HEK293 (cell line): ENCODE results near the gene LIPJ.

Experiments used
- ZFP37 ChIP-seq: fragments of 450-650 bp; formaldehyde crosslinking; IDR thresholded peaks from 2 replicates; pipeline ENCODE4 v1.5.1; 2016; ENCODE audit warnings: missing biosample characterization, missing genetic modification characterization
- ZNF10 ChIP-seq: fragments of 450-650 bp; formaldehyde crosslinking; IDR thresholded peaks from 2 replicates; pipeline ENCODE4 v1.5.1; 2017; ENCODE audit warnings: missing biosample characterization, missing genetic modification characterization
- ZNF311 ChIP-seq: fragments of 450-650 bp; formaldehyde crosslinking; IDR thresholded peaks from 2 replicates; pipeline ENCODE4 v1.5.1; 2017; ENCODE audit warnings: missing biosample characterization, missing genetic modification characterization, borderline replicate concordance
- ZNF391 ChIP-seq: fragments of 450-650 bp; formaldehyde crosslinking; IDR thresholded peaks from 2 replicates; pipeline ENCODE4 v1.5.1; 2016; ENCODE audit warnings: low read depth, missing biosample characterization, missing genetic modification characterization, borderline replicate concordance
- TF ChIP-seq, protein P1 (sequence below): fragments of 450-650 bp; formaldehyde crosslinking; IDR thresholded peaks from 2 replicates; pipeline ENCODE4 v1.5.1; 2016; ENCODE audit warnings: missing biosample characterization, missing genetic modification characterization

DNA sequence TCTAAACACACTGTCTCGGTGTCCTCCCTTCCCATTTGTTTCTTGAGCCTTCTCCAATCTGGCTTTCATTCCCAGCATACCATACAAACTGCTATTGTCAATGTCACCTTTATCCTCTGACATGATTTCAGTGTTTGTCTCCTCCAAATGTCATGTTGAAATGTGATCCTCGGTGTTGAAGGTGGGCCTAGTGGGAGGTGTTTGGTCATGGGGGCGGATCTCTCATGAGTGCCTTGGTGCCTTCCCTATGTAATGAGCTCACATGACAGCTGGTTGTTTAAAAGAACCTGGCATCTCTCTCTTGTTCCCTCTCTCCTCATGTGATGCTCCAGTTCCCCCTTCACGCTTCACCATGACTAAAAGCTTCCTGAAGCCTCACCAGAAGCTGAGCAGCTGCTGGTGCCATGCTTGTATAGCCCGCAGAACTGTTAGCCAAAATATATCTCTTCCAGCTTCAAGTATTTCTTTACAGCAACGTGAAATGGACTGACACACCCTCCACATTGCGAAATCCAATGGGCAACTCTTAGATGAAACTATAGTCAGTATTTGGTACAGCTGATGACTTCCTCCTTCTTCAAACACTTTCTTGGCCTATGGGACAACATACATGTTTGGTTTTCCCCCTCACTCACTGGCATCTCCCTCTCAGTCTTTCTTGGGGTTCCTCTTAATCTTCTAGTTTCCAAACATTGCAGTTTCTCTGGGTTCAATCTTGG lies 31.2 kb upstream of the LIPJ start:
- no peak for TF ChIP-seq ZFP37
- TF ChIP-seq, protein P1, sequence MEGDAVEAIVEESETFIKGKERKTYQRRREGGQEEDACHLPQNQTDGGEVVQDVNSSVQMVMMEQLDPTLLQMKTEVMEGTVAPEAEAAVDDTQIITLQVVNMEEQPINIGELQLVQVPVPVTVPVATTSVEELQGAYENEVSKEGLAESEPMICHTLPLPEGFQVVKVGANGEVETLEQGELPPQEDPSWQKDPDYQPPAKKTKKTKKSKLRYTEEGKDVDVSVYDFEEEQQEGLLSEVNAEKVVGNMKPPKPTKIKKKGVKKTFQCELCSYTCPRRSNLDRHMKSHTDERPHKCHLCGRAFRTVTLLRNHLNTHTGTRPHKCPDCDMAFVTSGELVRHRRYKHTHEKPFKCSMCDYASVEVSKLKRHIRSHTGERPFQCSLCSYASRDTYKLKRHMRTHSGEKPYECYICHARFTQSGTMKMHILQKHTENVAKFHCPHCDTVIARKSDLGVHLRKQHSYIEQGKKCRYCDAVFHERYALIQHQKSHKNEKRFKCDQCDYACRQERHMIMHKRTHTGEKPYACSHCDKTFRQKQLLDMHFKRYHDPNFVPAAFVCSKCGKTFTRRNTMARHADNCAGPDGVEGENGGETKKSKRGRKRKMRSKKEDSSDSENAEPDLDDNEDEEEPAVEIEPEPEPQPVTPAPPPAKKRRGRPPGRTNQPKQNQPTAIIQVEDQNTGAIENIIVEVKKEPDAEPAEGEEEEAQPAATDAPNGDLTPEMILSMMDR (tag by site-specific recombination) = no peak
- TF ChIP-seq ZNF10 = no peak
- no peak for TF ChIP-seq ZNF391 (tag by site-specific recombination)
- no peak for TF ChIP-seq ZNF311 (tag by site-specific recombination)
